ENCODE results near the gene DSCAM.

DNA sequence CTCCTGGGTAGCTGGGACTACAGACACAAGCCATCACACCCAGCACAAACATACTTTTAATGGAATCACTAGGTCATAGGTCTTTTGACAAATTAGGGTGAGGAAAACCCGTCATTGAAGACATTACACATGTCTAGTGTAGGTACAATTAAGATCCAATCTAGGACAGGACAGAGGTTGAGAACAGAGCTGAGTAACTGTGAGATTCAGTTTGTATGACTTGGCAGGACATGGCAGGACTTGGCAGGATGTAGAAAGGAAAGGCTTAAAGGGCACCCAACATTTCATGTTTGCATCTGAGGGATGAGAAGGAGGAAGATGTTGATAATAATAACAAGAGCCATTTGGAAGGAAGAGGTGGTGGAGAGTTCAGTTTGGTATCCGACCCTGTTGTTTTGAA, 496.0 kb downstream of the DSCAM start:
- TF ChIP-seq, protein P1, sequence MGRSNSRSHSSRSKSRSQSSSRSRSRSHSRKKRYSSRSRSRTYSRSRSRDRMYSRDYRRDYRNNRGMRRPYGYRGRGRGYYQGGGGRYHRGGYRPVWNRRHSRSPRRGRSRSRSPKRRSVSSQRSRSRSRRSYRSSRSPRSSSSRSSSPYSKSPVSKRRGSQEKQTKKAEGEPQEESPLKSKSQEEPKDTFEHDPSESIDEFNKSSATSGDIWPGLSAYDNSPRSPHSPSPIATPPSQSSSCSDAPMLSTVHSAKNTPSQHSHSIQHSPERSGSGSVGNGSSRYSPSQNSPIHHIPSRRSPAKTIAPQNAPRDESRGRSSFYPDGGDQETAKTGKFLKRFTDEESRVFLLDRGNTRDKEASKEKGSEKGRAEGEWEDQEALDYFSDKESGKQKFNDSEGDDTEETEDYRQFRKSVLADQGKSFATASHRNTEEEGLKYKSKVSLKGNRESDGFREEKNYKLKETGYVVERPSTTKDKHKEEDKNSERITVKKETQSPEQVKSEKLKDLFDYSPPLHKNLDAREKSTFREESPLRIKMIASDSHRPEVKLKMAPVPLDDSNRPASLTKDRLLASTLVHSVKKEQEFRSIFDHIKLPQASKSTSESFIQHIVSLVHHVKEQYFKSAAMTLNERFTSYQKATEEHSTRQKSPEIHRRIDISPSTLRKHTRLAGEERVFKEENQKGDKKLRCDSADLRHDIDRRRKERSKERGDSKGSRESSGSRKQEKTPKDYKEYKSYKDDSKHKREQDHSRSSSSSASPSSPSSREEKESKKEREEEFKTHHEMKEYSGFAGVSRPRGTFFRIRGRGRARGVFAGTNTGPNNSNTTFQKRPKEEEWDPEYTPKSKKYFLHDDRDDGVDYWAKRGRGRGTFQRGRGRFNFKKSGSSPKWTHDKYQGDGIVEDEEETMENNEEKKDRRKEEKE (IDR thresholded peaks at IDR 0.05): no peak
- TF ChIP-seq, protein P2, sequence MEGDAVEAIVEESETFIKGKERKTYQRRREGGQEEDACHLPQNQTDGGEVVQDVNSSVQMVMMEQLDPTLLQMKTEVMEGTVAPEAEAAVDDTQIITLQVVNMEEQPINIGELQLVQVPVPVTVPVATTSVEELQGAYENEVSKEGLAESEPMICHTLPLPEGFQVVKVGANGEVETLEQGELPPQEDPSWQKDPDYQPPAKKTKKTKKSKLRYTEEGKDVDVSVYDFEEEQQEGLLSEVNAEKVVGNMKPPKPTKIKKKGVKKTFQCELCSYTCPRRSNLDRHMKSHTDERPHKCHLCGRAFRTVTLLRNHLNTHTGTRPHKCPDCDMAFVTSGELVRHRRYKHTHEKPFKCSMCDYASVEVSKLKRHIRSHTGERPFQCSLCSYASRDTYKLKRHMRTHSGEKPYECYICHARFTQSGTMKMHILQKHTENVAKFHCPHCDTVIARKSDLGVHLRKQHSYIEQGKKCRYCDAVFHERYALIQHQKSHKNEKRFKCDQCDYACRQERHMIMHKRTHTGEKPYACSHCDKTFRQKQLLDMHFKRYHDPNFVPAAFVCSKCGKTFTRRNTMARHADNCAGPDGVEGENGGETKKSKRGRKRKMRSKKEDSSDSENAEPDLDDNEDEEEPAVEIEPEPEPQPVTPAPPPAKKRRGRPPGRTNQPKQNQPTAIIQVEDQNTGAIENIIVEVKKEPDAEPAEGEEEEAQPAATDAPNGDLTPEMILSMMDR (IDR thresholded peaks at IDR 0.05 in 2 of 3, conservative IDR thresholded peaks at IDR 0.05 in 1 of 3; ENCODE audit: control insufficient read depth in 2 of 3, extremely low read depth in 1 of 3, insufficient read depth in 1 of 3, low read depth in 3 of 3, low read length in 3 of 3): no peak
- no peak for TF ChIP-seq RAD21 (IDR thresholded peaks at IDR 0.05; ENCODE audit: insufficient read depth, low read depth, low read length)
- TF ChIP-seq RFX5 (IDR thresholded peaks at IDR 0.05; ENCODE audit: low read depth, low read length): no peak
- no peak for TF ChIP-seq EGR1 (IDR thresholded peaks at IDR 0.05; ENCODE audit: borderline replicate concordance in 1 of 2, low read depth in 2 of 2, low read length in 2 of 2)
- no peak for TF ChIP-seq DPF2 (IDR thresholded peaks at IDR 0.05)
- TF ChIP-seq SP1 (IDR thresholded peaks at IDR 0.05; ENCODE audit: low read depth, low read length): no peak
- no peak for TF ChIP-seq POLR2AphosphoS5 (IDR thresholded peaks at IDR 0.05; ENCODE audit: low read length)
- TF ChIP-seq POLR2A (IDR thresholded peaks at IDR 0.05; ENCODE audit: low read depth, low read length): no peak
- TF ChIP-seq CHD1 (IDR thresholded peaks at IDR 0.05; ENCODE audit: low read depth, low read length): no peak
- TF ChIP-seq, protein P3, sequence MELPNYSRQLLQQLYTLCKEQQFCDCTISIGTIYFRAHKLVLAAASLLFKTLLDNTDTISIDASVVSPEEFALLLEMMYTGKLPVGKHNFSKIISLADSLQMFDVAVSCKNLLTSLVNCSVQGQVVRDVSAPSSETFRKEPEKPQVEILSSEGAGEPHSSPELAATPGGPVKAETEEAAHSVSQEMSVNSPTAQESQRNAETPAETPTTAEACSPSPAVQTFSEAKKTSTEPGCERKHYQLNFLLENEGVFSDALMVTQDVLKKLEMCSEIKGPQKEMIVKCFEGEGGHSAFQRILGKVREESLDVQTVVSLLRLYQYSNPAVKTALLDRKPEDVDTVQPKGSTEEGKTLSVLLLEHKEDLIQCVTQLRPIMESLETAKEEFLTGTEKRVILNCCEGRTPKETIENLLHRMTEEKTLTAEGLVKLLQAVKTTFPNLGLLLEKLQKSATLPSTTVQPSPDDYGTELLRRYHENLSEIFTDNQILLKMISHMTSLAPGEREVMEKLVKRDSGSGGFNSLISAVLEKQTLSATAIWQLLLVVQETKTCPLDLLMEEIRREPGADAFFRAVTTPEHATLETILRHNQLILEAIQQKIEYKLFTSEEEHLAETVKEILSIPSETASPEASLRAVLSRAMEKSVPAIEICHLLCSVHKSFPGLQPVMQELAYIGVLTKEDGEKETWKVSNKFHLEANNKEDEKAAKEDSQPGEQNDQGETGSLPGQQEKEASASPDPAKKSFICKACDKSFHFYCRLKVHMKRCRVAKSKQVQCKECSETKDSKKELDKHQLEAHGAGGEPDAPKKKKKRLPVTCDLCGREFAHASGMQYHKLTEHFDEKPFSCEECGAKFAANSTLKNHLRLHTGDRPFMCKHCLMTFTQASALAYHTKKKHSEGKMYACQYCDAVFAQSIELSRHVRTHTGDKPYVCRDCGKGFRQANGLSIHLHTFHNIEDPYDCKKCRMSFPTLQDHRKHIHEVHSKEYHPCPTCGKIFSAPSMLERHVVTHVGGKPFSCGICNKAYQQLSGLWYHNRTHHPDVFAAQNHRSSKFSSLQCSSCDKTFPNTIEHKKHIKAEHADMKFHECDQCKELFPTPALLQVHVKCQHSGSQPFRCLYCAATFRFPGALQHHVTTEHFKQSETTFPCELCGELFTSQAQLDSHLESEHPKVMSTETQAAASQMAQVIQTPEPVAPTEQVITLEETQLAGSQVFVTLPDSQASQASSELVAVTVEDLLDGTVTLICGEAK (IDR thresholded peaks at IDR 0.05; ENCODE audit: borderline replicate concordance): no peak
- TF ChIP-seq SRF (IDR thresholded peaks at IDR 0.05; ENCODE audit: low read depth in 2 of 2, low read length in 2 of 2): no peak
- TF ChIP-seq, protein P4, sequence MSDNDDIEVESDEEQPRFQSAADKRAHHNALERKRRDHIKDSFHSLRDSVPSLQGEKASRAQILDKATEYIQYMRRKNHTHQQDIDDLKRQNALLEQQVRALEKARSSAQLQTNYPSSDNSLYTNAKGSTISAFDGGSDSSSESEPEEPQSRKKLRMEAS (IDR thresholded peaks at IDR 0.05; ENCODE audit: low read depth, low read length): no peak

Measured in GM12878 (cell line).